ENCODE results near the gene STEAP3. TPM values are rescaled to one million over a fixed set of nuclear protein-coding genes. Genes with fewer than 3 reads are reported as not detected.

Gene STEAP3
- total RNA-seq, 1 experiment from 2014 or later: 15.4 TPM

GRCh38 chr2:119291588-119292167 is 68.0 kb downstream of the STEAP3 start:
- Histone ChIP-seq H2AFZ (ENCODE audit: low read length) (no peak overlapping the region), H2BK12ac (ENCODE audit: insufficient read length, low read depth, low read length) (no peak overlapping the region), H3T11ph (ENCODE audit: low read length) (no peak overlapping the region), H3K79me2 (ENCODE audit: insufficient read depth, low read length) (no peaks in the 10 kb centered on the region), H3K56ac (ENCODE audit: insufficient read length, low read depth, low read length) (no peak overlapping the region), H3K9ac (ENCODE audit: extremely low read depth, insufficient read length, low read length) (no peak overlapping the region), H3K4me1 (ENCODE audit: insufficient read depth, low read length) (no peaks in the 10 kb centered on the region), H3K23ac (ENCODE audit: insufficient read length, low read depth, low read length) (no peak overlapping the region), H2AK5ac (ENCODE audit: insufficient read length, low read length) (no peak overlapping the region), H4K20me1 (ENCODE audit: control insufficient read depth, insufficient read depth, insufficient read length) (no peaks in the 10 kb centered on the region), H4K5ac (ENCODE audit: insufficient read length, low read depth, low read length) (no peak overlapping the region), H3K79me1 (ENCODE audit: insufficient read depth, low read depth, low read length, poor library complexity, severe bottlenecking) (no peaks in the 10 kb centered on the region), H3K23me2 (ENCODE audit: insufficient read length, low read depth, low read length, poor library complexity, severe bottlenecking) (no peaks in the 10 kb centered on the region), H2BK15ac (ENCODE audit: low read depth, low read length) (no peak overlapping the region), H4K91ac (ENCODE audit: insufficient read length, low read depth, low read length) (no peak overlapping the region), H2BK120ac (ENCODE audit: low read depth, low read length, poor library complexity, severe bottlenecking) (no peak overlapping the region), H3K14ac (ENCODE audit: insufficient read depth, low read length) (no peak overlapping the region), H3K18ac (ENCODE audit: insufficient read length, low read depth, low read length) (no peak overlapping the region), H2BK5ac (ENCODE audit: insufficient read length, low read length) (no peak overlapping the region), H2BK20ac (ENCODE audit: low read depth, low read length, poor library complexity, severe bottlenecking) (no peak overlapping the region), H3K27ac (ENCODE audit: insufficient read length, low read depth, low read length) (no peak overlapping the region), H3K4me2 (ENCODE audit: insufficient read depth, insufficient read length, low read length) (no peak overlapping the region), H4K8ac (replicated peaks; ENCODE audit: insufficient read length, low read depth, low read length) (no peak overlapping the region), H3K4ac (ENCODE audit: low read depth, low read length) (no peak overlapping the region), H3K27me3 (ENCODE audit: insufficient read depth, low read length) (no peaks in the 10 kb centered on the region), H3K9me3 (ENCODE audit: control insufficient read depth, low read depth, low read length) (no peaks in the 10 kb centered on the region)
- H3K27ac Mint-ChIP-seq: no peak overlapping the region
- TF ChIP-seq CTCF (conservative IDR thresholded peaks at IDR 0.05): no peak
- H3K36me3 Mint-ChIP-seq (ENCODE audit: insufficient read depth in 1 of 3, low read depth in 3 of 3): no peaks in the 10 kb centered on the region
- DNase-seq: no peak
- peaks cover 7 to 9% of the 10 kb centered on the region in 2 experiments for H3K4me1 Mint-ChIP-seq
- H3K27me3 Mint-ChIP-seq (ENCODE audit: low read depth): peaks cover 9% of the 10 kb centered on the region
- no peaks in the 10 kb centered on the region for H3K9me3 Mint-ChIP-seq
- no peak overlapping the region for H3K4me3 Mint-ChIP-seq
- no CpG with 5 or more reads among the region's 8 CpGs for WGBS (ENCODE audit: extremely low coverage, insufficient read length, low lambda C conversion rate)
